Activated CD8-positive, alpha-beta T cell treated with anti-CD3 and anti-CD28 coated beads for 36 hours (primary cell): ENCODE results near the gene HIP1R. TPM values are rescaled to one million over a fixed set of nuclear protein-coding genes. Genes with fewer than 3 reads are reported as not detected.

Experiments
- ATAC-seq: fragments of 200-7000 bp; cut with Tn5 transposase; one replicate; pipeline ENCODE4 v1.10.0; 2021; ENCODE audit warnings: mild to moderate bottlenecking, moderate library complexity
- CTCF ChIA-PET: fragments of 350-600 bp; sonication (Branson Sonifier 250); formaldehyde crosslinking; loops from one replicate; lab custom pipeline; 2021; ENCODE audit warnings: antibody characterized with exemption; lab: Charles Lee
- POLR2A ChIA-PET: fragments of 350-600 bp; sonication (Branson Sonifier 250); formaldehyde crosslinking; loops from one replicate; lab custom pipeline; 2021; ENCODE audit warnings: antibody characterized with exemption; lab: Charles Lee
- DNase-seq: peaks from one replicate; pipeline ENCODE4 v3.0.0-alpha.2; 2020
- H3K27ac Mint-ChIP-seq: one replicate; pipeline ENCODE4 v1.8.0; 2021; ENCODE audit warnings: mild to moderate bottlenecking, mixed read lengths
- H3K27me3 Mint-ChIP-seq: one replicate; pipeline ENCODE4 v1.8.0; 2021; ENCODE audit warnings: mixed read lengths
- H3K36me3 Mint-ChIP-seq: one replicate; pipeline ENCODE4 v1.8.0; 2021; ENCODE audit warnings: low read depth, mixed read lengths
- H3K4me1 Mint-ChIP-seq: one replicate; pipeline ENCODE4 v1.8.0; 2021; ENCODE audit warnings: low read depth, mixed read lengths
- H3K4me3 Mint-ChIP-seq: one replicate; pipeline ENCODE4 v1.8.0; 2021; ENCODE audit warnings: mild to moderate bottlenecking, moderate library complexity, mixed read lengths
- H3K9me3 Mint-ChIP-seq: one replicate; pipeline ENCODE4 v1.8.0; 2021; ENCODE audit warnings: mixed read lengths
- intact Hi-C: fragments of 100-400 bp; cut with micrococcal nuclease; formaldehyde crosslinking; loops from one replicate; pipeline ENCODE4 v1.10.0; 2022
- total RNA-seq, 2 experiments: library from RNA; stranded (reverse); gene quantifications; one replicate each; pipeline ENCODE4 v1.2.3, GENCODE V29; 2021
- TF ChIP-seq, protein P1 (sequence below): fragments of 200-600 bp; IDR thresholded peaks from one replicate; pipeline ENCODE4 v1.8.0; 2022; ENCODE audit warnings: antibody characterized with exemption, mild to moderate bottlenecking

HIP1R gene
- total RNA-seq, 2 experiments from 2014 or later: 22.8 to 22.9 TPM

GRCh38 chr12:122895320-122895703, 60.1 kb downstream of the HIP1R start:
- H3K36me3 Mint-ChIP-seq: peaks cover 18% of the 10 kb centered on the region
- intact Hi-C loops: no loop called here
- ATAC-seq: no peak
- ChIA-PET CTCF (interaction anchor here (0.9 to 7.2 kb wide), 3 partner anchors 14 to 102 kb away, joined by 3 to 70 read pairs (median 4); no protein-coding TSS in a partner anchor), POLR2A (interaction anchor here (0.7 to 12.7 kb wide), 5 partner anchors 14 to 579 kb away, joined by 3 to 239 read pairs (median 3); partner anchors contain the start of gene OGFOD2)
- TF ChIP-seq, protein P1, sequence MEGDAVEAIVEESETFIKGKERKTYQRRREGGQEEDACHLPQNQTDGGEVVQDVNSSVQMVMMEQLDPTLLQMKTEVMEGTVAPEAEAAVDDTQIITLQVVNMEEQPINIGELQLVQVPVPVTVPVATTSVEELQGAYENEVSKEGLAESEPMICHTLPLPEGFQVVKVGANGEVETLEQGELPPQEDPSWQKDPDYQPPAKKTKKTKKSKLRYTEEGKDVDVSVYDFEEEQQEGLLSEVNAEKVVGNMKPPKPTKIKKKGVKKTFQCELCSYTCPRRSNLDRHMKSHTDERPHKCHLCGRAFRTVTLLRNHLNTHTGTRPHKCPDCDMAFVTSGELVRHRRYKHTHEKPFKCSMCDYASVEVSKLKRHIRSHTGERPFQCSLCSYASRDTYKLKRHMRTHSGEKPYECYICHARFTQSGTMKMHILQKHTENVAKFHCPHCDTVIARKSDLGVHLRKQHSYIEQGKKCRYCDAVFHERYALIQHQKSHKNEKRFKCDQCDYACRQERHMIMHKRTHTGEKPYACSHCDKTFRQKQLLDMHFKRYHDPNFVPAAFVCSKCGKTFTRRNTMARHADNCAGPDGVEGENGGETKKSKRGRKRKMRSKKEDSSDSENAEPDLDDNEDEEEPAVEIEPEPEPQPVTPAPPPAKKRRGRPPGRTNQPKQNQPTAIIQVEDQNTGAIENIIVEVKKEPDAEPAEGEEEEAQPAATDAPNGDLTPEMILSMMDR: no peak
- peaks cover 6% of the 10 kb centered on the region for H3K9me3 Mint-ChIP-seq
- DNase-seq: no peak
- H3K4me1 Mint-ChIP-seq: peaks cover 87% of the 10 kb centered on the region
- H3K27ac Mint-ChIP-seq: peak overlapping the region; percentile 91
- H3K4me3 Mint-ChIP-seq: peak overlapping the region; percentile 96
- peaks cover 3% of the 10 kb centered on the region for H3K27me3 Mint-ChIP-seq

GRCh38 chr12:122895704-122896636, 60.7 kb downstream of the HIP1R start, which contains the start of gene VPS37B:
Gene VPS37B, minus strand, starts transcription at chr12:122896124. Its CDS starts 62 bp downstream, at chr12:122896062.
- ATAC-seq (peak; percentile 57), DNase-seq (peak; percentile 93)
- Mint-ChIP-seq H3K4me3 (peak within 1 kb of the TSS; percentile 96), H3K9me3 (peaks cover 6% of the 10 kb centered on the region), H3K27me3 (peaks cover 3% of the 10 kb centered on the region), H3K36me3 (peaks cover 18% of the 10 kb centered on the region), H3K4me1 (peaks cover 85% of the 10 kb centered on the region), H3K27ac (peak within 1 kb of the TSS; percentile 91)
- intact Hi-C loops: no loop called here
- ChIA-PET POLR2A (interaction anchor here (0.7 to 12.7 kb wide), 6 partner anchors 15 to 79 kb away, joined by 3 to 239 read pairs (median 3); partner anchors contain the start of gene OGFOD2), CTCF (interaction anchor here (7.2 kb wide), 1 partner anchor 14 kb away, joined by 70 read pairs; no protein-coding TSS in a partner anchor)
- TF ChIP-seq, protein P1: no peak

- DNase-seq (no peak), ATAC-seq (no peak)
- Mint-ChIP-seq H3K27me3 (peaks cover 3% of the 10 kb centered on the region), H3K4me1 (peaks cover 83% of the 10 kb centered on the region), H3K9me3 (peaks cover 6% of the 10 kb centered on the region), H3K36me3 (peaks cover 18% of the 10 kb centered on the region), H3K27ac (peak overlapping the region; percentile 91), H3K4me3 (peak overlapping the region; percentile 96)
- TF ChIP-seq, protein P1: no peak
- POLR2A ChIA-PET: interaction anchor here (0.9 to 12.7 kb wide), 3 partner anchors 15 to 74 kb away, joined by 3 to 239 read pairs (median 3); no protein-coding TSS in a partner anchor
- CTCF ChIA-PET: interaction anchor here (3.0 to 7.2 kb wide), 2 partner anchors 8 to 15 kb away, joined by 19 to 70 read pairs; no protein-coding TSS in a partner anchor
- intact Hi-C loops: no loop called here
Observed at GRCh38 chr12:122896662-122897061, 61.4 kb downstream of the HIP1R start.

- H3K4me3 Mint-ChIP-seq: no peak overlapping the region
- peaks cover 10% of the 10 kb centered on the region for H3K36me3 Mint-ChIP-seq
Observed at GRCh38 chr12:122899887-122900286, 64.6 kb downstream of the HIP1R start.

More at GRCh38 chr12:122899887-122900286, 64.6 kb downstream of the HIP1R start:
- Mint-ChIP-seq H3K27me3 (peaks cover 3% of the 10 kb centered on the region), H3K4me1 (peaks cover 57% of the 10 kb centered on the region), H3K27ac (peak overlapping the region; percentile 67), H3K9me3 (peaks cover 6% of the 10 kb centered on the region)
- no peak for DNase-seq
- TF ChIP-seq, protein P1: no peak
- CTCF ChIA-PET: interaction anchor here (0.9 to 7.2 kb wide), 5 partner anchors 9 to 338 kb away, joined by 3 to 70 read pairs (median 4); no protein-coding TSS in a partner anchor
- POLR2A ChIA-PET: interaction anchor here (12.7 kb wide), 1 partner anchor 19 kb away, joined by 239 read pairs; no protein-coding TSS in a partner anchor
- ATAC-seq: no peak
- intact Hi-C loops: no loop called here
